ENCODE measurements around the gene NUDT4.
"Not testable (repeated sequence)": the region's sequence is repeated elsewhere in the genome, so short reads cannot be mapped to it uniquely, and the experiment has no call there.

The NUDT4 gene

DNA sequence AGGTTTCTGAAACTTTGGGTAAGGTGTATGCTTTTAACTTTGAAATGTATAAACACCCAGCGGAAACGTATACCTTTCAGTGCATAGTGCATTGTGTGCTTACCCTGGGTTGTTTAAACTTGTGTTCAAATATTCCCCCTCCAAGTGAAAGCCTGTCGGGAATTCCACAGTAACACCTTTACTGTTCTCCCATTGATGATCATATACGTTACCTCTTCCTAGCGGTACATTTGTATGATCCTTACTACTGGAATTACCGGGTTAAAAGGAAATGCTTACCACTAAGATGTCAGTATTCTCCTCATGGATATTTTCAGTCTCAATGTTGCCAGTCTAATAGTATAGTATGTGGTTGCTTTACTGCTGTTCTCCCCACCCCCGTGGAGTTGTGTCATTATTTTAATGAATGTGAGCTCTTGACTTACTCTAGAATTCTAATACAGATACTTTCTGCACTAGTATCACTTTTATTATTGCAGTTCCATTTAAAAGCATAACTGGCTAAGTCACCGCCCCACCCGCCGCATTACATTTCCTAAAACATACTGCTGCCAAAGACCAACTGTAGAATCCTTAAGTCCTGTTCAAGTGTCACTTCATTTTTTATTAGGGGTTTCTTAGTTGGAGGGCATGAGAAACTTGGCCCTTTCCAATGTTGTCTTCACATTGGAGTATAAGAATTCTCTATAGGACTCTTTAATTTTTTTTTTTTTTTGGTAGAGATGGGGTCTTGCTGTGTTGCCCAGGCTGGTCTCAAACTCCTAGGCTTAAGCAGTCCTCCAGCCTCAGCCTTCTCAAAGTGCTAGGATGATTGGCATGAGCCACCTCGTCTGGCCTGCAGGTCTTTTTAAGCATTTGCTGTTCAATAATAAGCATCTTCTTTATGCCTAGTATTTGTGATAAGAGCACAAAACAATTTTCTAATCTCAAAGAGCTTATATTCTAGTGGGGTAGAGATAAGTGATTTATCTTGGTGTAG, 24.9 kb downstream of the NUDT4 start:
- no peak for DNase-seq (ENCODE audit: low read depth)

- DNase-seq (ENCODE audit: low read depth): peak; percentile 97
These were observed 26.5 kb downstream of the NUDT4 start for GRCh38 chr12:93403988-93404803.

- DNase-seq (ENCODE audit: low read depth): no peak
These were observed 27.5 kb downstream of the NUDT4 start for GRCh38 chr12:93404961-93405849.

- DNase-seq (ENCODE audit: low read depth): no peak
These were observed 29.6 kb downstream of the NUDT4 start for GRCh38 chr12:93407054-93407962.

- no peak for DNase-seq (ENCODE audit: low read depth)
These were observed 30.2 kb downstream of the NUDT4 start for GRCh38 chr12:93407963-93408283.

GRCh38 chr12:93408813-93409212, 31.1 kb downstream of the NUDT4 start:
- no peak for DNase-seq (ENCODE audit: low read depth)

DNA sequence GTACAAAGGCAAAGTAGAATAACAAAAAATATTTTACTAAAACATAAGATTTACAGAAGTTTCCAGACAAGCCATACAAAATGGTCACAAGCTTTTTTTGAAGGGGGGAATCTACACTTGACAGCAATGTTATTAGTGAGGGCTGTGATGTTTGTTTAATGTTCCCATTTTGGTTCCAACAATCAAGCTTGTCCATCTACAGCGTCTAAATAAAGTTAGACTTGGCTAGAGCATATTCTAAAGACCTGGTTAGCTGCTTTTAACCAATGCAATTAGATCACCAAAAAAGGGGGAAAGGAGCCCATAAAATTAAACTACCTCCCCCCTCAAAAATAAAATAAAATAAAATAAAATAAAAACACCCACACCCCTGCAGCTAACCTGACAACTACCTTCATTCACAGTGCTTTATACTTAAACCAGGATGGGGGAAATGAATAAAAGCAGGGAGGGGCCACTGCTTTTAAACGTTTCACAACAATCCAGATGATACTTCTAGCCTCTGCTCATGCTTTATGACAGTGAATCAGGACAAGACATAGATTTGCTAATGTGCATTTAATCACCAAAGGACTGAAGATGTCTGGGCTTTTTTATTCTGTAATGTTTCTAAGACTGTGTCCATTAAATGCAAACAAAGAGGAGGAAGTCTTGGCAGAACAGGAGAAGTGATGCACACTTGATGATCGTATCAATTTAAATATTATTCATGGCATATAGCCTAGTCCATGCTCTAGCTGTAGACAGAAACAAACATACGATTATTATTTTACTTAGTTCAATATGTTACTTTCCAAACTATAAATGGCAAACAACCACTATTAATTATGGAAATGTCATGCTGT, 31.8 kb downstream of the NUDT4 start:
- DNase-seq (ENCODE audit: low read depth): not testable (repeated sequence)

- peak; percentile 64 for DNase-seq (ENCODE audit: low read depth)
These were observed 33.3 kb downstream of the NUDT4 start for GRCh38 chr12:93411060-93411459.

GRCh38 chr12:93412396-93412795, 34.7 kb downstream of the NUDT4 start:
- not testable (repeated sequence) for DNase-seq (ENCODE audit: low read depth)

GRCh38 chr12:93413064-93413463, 35.3 kb downstream of the NUDT4 start:
- DNase-seq (ENCODE audit: low read depth): no peak

DNA sequence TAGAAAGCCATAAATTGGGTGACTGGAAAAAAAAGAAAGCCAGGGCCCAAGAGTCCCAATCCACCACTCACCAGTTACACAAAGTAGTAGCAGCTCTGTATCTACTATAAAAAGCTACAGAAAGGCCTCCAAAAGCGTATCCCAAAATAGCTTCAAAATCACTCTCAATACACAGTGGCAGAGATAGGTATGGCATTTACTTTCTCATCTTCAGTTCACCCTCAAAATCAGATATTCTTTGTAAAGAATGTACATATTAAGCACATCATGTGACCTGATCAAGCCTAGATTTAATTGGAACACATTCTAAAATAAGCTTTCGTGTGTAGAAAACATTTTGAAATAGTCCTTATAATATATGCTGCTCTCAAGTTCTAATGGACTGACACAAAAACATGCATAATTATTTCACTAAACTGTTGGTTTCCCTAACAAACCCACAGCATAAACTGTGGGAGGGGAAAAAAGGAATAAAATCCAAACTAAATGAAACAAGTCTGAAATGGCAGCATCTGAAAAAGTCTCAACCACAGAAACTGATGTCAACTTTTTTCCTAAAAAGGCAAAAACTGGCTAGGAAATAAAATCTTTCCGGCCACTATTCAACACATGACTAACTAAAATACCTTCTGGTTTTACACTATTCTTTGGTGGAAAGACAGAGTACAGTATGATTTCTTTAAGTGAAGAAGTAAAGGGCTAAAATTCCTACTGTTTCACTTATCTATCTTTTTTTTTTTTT, 38.2 kb downstream of the NUDT4 start:
- DNase-seq (ENCODE audit: low read depth): peak; percentile 17

DNA sequence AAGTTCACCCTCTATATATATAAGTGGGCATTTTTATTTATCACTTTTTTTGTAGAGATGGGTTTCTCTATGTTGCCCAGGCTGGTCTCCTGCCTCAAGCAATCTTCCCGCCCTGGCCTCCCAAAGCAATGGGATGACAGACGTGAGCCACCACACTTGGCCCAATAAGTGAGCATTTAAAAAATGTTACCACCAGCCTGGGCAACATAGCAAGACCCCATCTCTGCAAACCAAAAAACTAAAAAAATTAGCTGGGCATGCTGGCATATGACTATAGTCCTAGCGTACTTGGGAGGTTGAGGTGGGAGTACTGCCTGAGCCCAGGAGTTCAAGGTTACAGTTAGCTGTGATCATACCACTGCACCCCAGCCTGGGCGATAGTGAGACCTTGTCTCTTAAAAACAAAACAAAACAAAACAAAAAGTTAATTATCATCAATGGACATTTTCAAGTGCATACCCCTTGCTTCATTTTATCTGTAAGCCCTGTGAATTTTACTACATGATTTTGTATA, 40.3 kb downstream of the NUDT4 start:
- DNase-seq (ENCODE audit: low read depth): no peak

GRCh38 chr12:93419388-93420034, 41.8 kb downstream of the NUDT4 start:
- DNase-seq (ENCODE audit: low read depth): peak; percentile 60

- DNase-seq (ENCODE audit: low read depth): no peak
These were observed 44.3 kb downstream of the NUDT4 start for GRCh38 chr12:93422050-93422449.

DNA sequence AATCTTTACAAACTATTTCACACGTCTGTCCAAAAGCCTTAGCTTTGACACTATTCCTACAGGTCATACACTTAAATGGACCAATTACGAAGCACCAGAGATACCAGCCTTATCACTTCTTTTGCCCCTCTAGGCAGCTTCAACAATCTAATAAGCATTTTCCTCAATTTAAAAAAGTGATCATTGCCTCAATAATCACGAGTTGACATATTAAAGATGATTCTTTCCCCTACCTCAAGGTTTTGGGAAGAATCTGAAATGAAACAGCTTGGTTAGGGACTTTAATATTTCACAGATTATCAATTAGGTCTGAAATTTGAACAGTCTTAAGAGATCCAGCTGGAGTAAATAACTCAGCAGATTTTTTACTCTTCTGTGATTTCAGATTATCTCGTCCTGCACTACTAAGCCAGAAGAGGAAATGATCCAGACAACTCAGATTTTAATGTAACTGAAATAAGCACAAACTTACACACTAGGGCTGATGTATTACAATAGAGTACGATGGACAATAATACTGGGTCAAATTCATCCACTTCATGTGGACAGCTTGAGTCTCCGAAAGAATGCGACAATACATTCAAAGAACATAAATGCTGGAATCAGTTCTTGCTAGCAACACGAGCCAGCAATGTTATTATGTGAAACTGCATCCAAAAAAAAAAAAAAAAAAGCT, 48.1 kb downstream of the NUDT4 start:
- DNase-seq (ENCODE audit: low read depth): no peak

- DNase-seq (ENCODE audit: low read depth): no peak
These were observed 48.7 kb downstream of the NUDT4 start for GRCh38 chr12:93426412-93426805.

- DNase-seq (ENCODE audit: low read depth): peak; percentile 71
These were observed 50.2 kb downstream of the NUDT4 start for GRCh38 chr12:93427779-93428564.

Measured in fibroblast of gingiva (primary cell).